Smooth muscle cell (in vitro differentiated cells): ENCODE measurements around the gene C20orf144. TPM values are rescaled to one million over a fixed set of nuclear protein-coding genes. Genes with fewer than 3 reads are reported as not detected.

Source experiments
- DNase-seq: peaks from one replicate; lab custom pipeline; 2025; ENCODE audit not compliant: unreplicated experiment; lab: John Stamatoyannopoulos, UW
- H2AFZ ChIP-seq: fragments of 200-600 bp; sonication (generic); 2 replicates; pipeline ENCODE4 v1.6.0; 2016; ENCODE audit warnings: antibody characterized with exemption, low read depth, mild to moderate bottlenecking
- H3F3A ChIP-seq: fragments of 200-600 bp; sonication (generic); 2 replicates; pipeline ENCODE4 v1.6.0; 2017; ENCODE audit warnings: antibody characterized with exemption, low read depth
- H3K27ac ChIP-seq: fragments of 200-600 bp; sonication (generic); 2 replicates; pipeline ENCODE4 v1.5.1; 2016; ENCODE audit warnings: low read depth, mild to moderate bottlenecking
- H3K27me3 ChIP-seq: fragments of 200-600 bp; sonication (generic); 2 replicates; pipeline ENCODE4 v1.6.1; 2016; ENCODE audit warnings: low read depth, mild to moderate bottlenecking
- H3K36me3 ChIP-seq: fragments of 200-600 bp; sonication (generic); 2 replicates; pipeline ENCODE4 v1.5.1; 2016; ENCODE audit warnings: low read depth
- H3K4me1 ChIP-seq: fragments of 200-600 bp; sonication (generic); 2 replicates; pipeline ENCODE4 v1.5.1; 2016; ENCODE audit warnings: low read depth
- H3K4me2 ChIP-seq: fragments of 200-600 bp; sonication (generic); 2 replicates; pipeline ENCODE4 v1.6.0; 2016; ENCODE audit warnings: mild to moderate bottlenecking
- H3K4me3 ChIP-seq: fragments of 200-600 bp; sonication (generic); 2 replicates; pipeline ENCODE4 v1.5.1; 2016; ENCODE audit warnings: mild to moderate bottlenecking
- H3K79me2 ChIP-seq: fragments of 200-600 bp; sonication (generic); 2 replicates; pipeline ENCODE4 v1.6.0; 2016; ENCODE audit warnings: low read depth, mild to moderate bottlenecking
- H3K9ac ChIP-seq: fragments of 200-600 bp; sonication (generic); 2 replicates; pipeline ENCODE4 v1.6.0; 2016; ENCODE audit warnings: low read depth
- H3K9me3 ChIP-seq: fragments of 200-600 bp; sonication (generic); replicated peaks from 2 replicates; pipeline ENCODE4 v1.5.1; 2016; ENCODE audit warnings: low read depth
- H4K20me1 ChIP-seq: fragments of 200-600 bp; sonication (generic); 2 replicates; pipeline ENCODE4 v1.6.0; 2016; ENCODE audit warnings: low read depth
- WGBS: methylation state at CpG from one replicate; pipeline ENCODE4 v1.1.7; 2016; ENCODE audit warnings: low lambda C conversion rate; 5-methylcytosine and 5-hydroxymethylcytosine counted together
- polyA plus RNA-seq: library from polyadenylated mRNA; unstranded; fragments of >200 nt; fragmentation: Nextera tagmentation; extraction: Ambion mirVana; gene quantifications from 2 replicates; pipeline ENCODE4 v1.2.1, GENCODE V29; 2016
- total RNA-seq: library from RNA; depleted of rRNA; stranded (reverse); fragments of >200 nt; gene quantifications from 2 replicates; pipeline ENCODE4 v1.2.3, GENCODE V29; 2014
- TF ChIP-seq, protein P1 (sequence below): fragments of 200-600 bp; sonication (generic); IDR thresholded peaks from 2 replicates; pipeline ENCODE4 v1.5.1; 2017; ENCODE audit warnings: borderline replicate concordance, mild to moderate bottlenecking, antibody characterized with exemption; ENCODE audit not compliant: insufficient read depth, poor library complexity, severe bottlenecking

The C20orf144 gene
- total and polyA plus RNA-seq, 2 experiments from 2014 or later, result 0.73 to 1.1 TPM

DNA sequence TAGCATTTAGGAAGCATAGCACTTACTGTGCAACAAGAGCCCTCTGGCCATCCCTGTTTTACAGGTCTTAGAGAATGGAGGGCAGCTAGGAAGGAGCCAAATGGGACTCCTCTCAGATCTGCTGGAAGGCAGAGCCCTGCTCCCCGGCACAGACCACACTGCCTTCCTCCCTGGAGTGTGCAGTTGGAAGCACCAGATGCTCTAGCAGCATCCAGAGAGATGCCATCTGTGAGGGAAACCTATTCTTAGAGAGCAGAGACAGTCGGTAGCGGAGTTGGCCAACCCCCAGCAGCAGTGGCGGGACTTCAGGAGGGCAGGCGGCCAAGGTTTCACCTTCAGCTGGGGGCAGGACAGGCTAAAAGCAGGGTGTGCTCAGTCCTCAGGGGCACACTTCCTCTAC, 40.7 kb downstream of the C20orf144 start:
- H3K79me2 ChIP-seq, result no peaks in the 10 kb centered on the region
- H3K9me3 ChIP-seq, result no peaks in the 10 kb centered on the region
- H2AFZ ChIP-seq, result no peak overlapping the region
- DNase-seq, result no peak
- no peaks in the 10 kb centered on the region for H3K4me1 ChIP-seq
- H3F3A ChIP-seq, result no peaks in the 10 kb centered on the region
- H4K20me1 ChIP-seq, result no peaks in the 10 kb centered on the region
- TF ChIP-seq, protein P1, sequence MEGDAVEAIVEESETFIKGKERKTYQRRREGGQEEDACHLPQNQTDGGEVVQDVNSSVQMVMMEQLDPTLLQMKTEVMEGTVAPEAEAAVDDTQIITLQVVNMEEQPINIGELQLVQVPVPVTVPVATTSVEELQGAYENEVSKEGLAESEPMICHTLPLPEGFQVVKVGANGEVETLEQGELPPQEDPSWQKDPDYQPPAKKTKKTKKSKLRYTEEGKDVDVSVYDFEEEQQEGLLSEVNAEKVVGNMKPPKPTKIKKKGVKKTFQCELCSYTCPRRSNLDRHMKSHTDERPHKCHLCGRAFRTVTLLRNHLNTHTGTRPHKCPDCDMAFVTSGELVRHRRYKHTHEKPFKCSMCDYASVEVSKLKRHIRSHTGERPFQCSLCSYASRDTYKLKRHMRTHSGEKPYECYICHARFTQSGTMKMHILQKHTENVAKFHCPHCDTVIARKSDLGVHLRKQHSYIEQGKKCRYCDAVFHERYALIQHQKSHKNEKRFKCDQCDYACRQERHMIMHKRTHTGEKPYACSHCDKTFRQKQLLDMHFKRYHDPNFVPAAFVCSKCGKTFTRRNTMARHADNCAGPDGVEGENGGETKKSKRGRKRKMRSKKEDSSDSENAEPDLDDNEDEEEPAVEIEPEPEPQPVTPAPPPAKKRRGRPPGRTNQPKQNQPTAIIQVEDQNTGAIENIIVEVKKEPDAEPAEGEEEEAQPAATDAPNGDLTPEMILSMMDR, result no peak
- 95% methylated on average over 5 of the region's 5 CpGs for WGBS
- H3K4me2 ChIP-seq, result no peak overlapping the region
- no peaks in the 10 kb centered on the region for H3K27me3 ChIP-seq
- H3K4me3 ChIP-seq, result no peak overlapping the region
- H3K9ac ChIP-seq, result no peak overlapping the region
- H3K27ac ChIP-seq, result no peak overlapping the region
- no peaks in the 10 kb centered on the region for H3K36me3 ChIP-seq

GRCh38 chr20:33703498-33704137, 41.5 kb downstream of the C20orf144 start:
- Histone ChIP-seq H3K4me3 (no peak overlapping the region), H3K27ac (no peak overlapping the region), H3K36me3 (no peaks in the 10 kb centered on the region), H3K9ac (no peak overlapping the region), H3K27me3 (no peaks in the 10 kb centered on the region), H3K9me3 (no peaks in the 10 kb centered on the region), H3K79me2 (no peaks in the 10 kb centered on the region), H3F3A (no peaks in the 10 kb centered on the region), H3K4me2 (no peak overlapping the region), H2AFZ (no peak overlapping the region), H3K4me1 (no peaks in the 10 kb centered on the region), H4K20me1 (no peaks in the 10 kb centered on the region)
- 91% methylated on average over 8 of the region's 8 CpGs for WGBS
- DNase-seq, result no peak
- TF ChIP-seq, protein P1, result no peak

DNA sequence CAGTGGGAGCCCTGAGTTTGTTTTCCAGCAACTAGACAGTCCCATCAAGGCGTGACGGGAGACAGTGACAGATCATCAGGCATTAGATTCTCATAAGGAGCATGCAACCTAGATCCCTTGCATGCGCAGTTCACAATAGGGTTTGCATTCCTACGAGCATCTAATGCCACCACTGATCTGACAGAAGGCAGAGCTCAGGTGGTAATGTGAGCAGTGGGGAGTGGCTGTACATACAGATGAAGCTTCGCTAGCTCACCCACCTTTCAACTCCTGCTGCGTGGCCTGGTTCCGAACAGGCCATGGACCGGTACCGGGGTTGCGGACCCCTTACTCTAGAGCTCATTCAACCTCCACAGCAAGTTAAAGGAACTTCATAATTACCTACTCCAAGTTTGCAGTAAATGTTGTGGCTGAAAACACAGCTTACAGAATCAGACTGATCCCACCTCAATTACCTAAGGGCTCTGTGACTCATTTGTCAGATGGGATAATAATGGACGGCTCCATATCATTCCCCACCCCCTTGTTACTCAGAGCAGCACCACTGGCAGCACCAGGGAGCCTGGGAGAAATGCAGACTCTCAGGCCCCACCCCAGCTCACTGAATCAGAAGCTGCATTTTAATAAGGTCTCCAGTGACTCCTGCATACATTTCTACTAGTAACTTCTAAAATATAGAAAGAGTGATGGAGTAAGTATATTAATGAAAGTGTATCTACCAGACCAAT, 42.2 kb downstream of the C20orf144 start:
- Histone ChIP-seq H3K4me2 (no peak overlapping the region), H3K4me1 (no peaks in the 10 kb centered on the region), H4K20me1 (no peaks in the 10 kb centered on the region), H3K27ac (no peak overlapping the region), H3F3A (no peaks in the 10 kb centered on the region), H2AFZ (no peak overlapping the region), H3K9ac (no peak overlapping the region), H3K4me3 (no peak overlapping the region), H3K9me3 (no peaks in the 10 kb centered on the region), H3K27me3 (no peaks in the 10 kb centered on the region), H3K79me2 (no peaks in the 10 kb centered on the region), H3K36me3 (no peaks in the 10 kb centered on the region)
- DNase-seq, result no peak
- WGBS, result 90% methylated on average over 11 of the region's 11 CpGs
- TF ChIP-seq, protein P1, result no peak

DNA sequence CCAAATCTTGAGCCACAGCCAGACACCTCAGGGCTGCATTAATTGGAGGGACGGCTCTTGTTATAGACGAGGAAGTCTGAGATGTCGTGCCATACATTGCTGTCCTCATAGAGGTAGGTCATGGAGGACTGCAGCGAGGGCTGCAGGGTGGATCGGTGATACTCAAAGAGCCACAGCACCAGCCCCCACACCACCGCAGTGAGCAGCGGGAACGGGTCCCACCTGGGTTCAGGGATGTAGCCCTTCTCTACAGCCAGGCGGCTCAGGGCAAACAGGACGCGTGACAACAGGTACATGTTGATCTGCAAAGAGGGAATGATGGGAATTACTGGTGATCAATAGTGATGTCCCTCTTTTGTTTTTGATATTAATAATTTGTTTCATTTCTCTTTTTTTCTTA, 45.5 kb downstream of the C20orf144 start:
- Histone ChIP-seq H3K9me3 (no peaks in the 10 kb centered on the region), H3K4me2 (no peak overlapping the region), H2AFZ (no peak overlapping the region), H3K27me3 (no peaks in the 10 kb centered on the region), H3K4me1 (no peaks in the 10 kb centered on the region), H3K4me3 (no peak overlapping the region), H4K20me1 (no peaks in the 10 kb centered on the region), H3K27ac (no peak overlapping the region), H3K79me2 (no peaks in the 10 kb centered on the region), H3K36me3 (no peaks in the 10 kb centered on the region), H3K9ac (no peak overlapping the region), H3F3A (no peaks in the 10 kb centered on the region)
- TF ChIP-seq, protein P1, result no peak
- 96% methylated on average over 11 of the region's 11 CpGs for WGBS
- no peak for DNase-seq
